Type B pancreatic cell (in vitro differentiated cells): ENCODE results near the gene BET1L. TPM values are rescaled to one million over a fixed set of nuclear protein-coding genes. Genes with fewer than 3 reads are reported as not detected.
A peak's percentile ranks its signal among the peaks of the same experiment; 100 is the strongest.

Experiments used
- DNase-seq: peaks from one replicate; pipeline ENCODE4 v3.0.0; 2021; ENCODE audit warnings: mixed read lengths; ENCODE audit not compliant: unreplicated experiment; ENCODE audit errors: extremely low spot score
- H3K27ac Mint-ChIP-seq: 2 replicates; pipeline ENCODE4 v1.8.0; 2021; ENCODE audit warnings: mild to moderate bottlenecking, mixed read lengths
- H3K27me3 Mint-ChIP-seq: 2 replicates; pipeline ENCODE4 v1.8.0; 2021; ENCODE audit warnings: mixed read lengths
- H3K36me3 Mint-ChIP-seq: 2 replicates; pipeline ENCODE4 v1.8.0; 2021; ENCODE audit warnings: mixed read lengths
- H3K4me1 Mint-ChIP-seq: one replicate; pipeline ENCODE4 v1.8.0; 2021; ENCODE audit warnings: mixed read lengths; ENCODE audit not compliant: unreplicated experiment
- H3K4me3 Mint-ChIP-seq: 2 replicates; pipeline ENCODE4 v1.8.0; 2021; ENCODE audit warnings: mild to moderate bottlenecking, mixed read lengths
- H3K9me3 Mint-ChIP-seq: 2 replicates; pipeline ENCODE4 v1.8.0; 2021; ENCODE audit warnings: mixed read lengths
- CTCF ChIP-seq: fragments of 200-600 bp; sonication (generic); conservative IDR thresholded peaks from 2 replicates; pipeline ENCODE4 v1.5.0; 2021; ENCODE audit warnings: antibody characterized with exemption, mild to moderate bottlenecking
- long read RNA-seq: library from polyadenylated mRNA; unstranded; transcript quantifications from one replicate; pipeline ENCODE4 v2.0.0, GENCODE V29; 2020
- total RNA-seq: library from RNA; stranded (reverse); gene quantifications from 2 replicates; pipeline ENCODE4 v1.2.1, GENCODE V29; 2021; ENCODE audit warnings: low replicate concordance

BET1L gene
- 48.4 and 59.5 TPM in 2 replicates for total RNA-seq
- long read RNA-seq, transcript BET1L-203 (4 exons, 2,819 nt): major isoform, 14 of 25 reads
- long read RNA-seq, partial matches to known transcripts: 2 of 25 reads
- long read RNA-seq, other reads (novel, unspliced or antisense): 8 of 25 reads

- DNase-seq: peak; percentile 96
- H3K4me3 Mint-ChIP-seq: peak within 1 kb of the TSS; percentile 98
- peaks cover 2% of the 10 kb centered on the region for H3K36me3 Mint-ChIP-seq
- H3K9me3 Mint-ChIP-seq: no peaks in the 10 kb centered on the region
- peaks cover 16% of the 10 kb centered on the region for H3K4me1 Mint-ChIP-seq
- no peaks in the 10 kb centered on the region for H3K27me3 Mint-ChIP-seq
- H3K27ac Mint-ChIP-seq: peak within 1 kb of the TSS; percentile 100
- no peak for TF ChIP-seq CTCF
Observed at GRCh38 chr11:207208-207862, at the start of gene BET1L, which contains the start of gene RIC8A. TSS of gene BET1L (minus strand) at chr11:207399. CDS start at chr11:207321, 78 bp downstream. TSS of gene RIC8A (plus strand) at chr11:207708. CDS start at chr11:208855, 1,147 bp downstream.

GRCh38 chr11:255816-256215 lies 48.6 kb upstream of the BET1L start:
- Mint-ChIP-seq H3K27ac (no peak overlapping the region), H3K27me3 (no peaks in the 10 kb centered on the region), H3K4me1 (no peaks in the 10 kb centered on the region), H3K36me3 (peaks cover 5% of the 10 kb centered on the region), H3K4me3 (no peak overlapping the region), H3K9me3 (no peaks in the 10 kb centered on the region)
- no peak for TF ChIP-seq CTCF
- no peak for DNase-seq

- Mint-ChIP-seq H3K9me3 (no peaks in the 10 kb centered on the region), H3K36me3 (peaks cover 5% of the 10 kb centered on the region), H3K27ac (no peak overlapping the region), H3K27me3 (no peaks in the 10 kb centered on the region), H3K4me3 (no peak overlapping the region), H3K4me1 (no peaks in the 10 kb centered on the region)
- no peak for TF ChIP-seq CTCF
- DNase-seq: no peak
Observed at GRCh38 chr11:255176-255575, 48.0 kb upstream of the BET1L start.

- Mint-ChIP-seq H3K27me3 (no peaks in the 10 kb centered on the region), H3K4me3 (no peak overlapping the region), H3K9me3 (no peaks in the 10 kb centered on the region), H3K4me1 (no peaks in the 10 kb centered on the region), H3K36me3 (peaks cover 9% of the 10 kb centered on the region), H3K27ac (no peak overlapping the region)
- no peak for TF ChIP-seq CTCF
- DNase-seq: no peak
Observed at GRCh38 chr11:253886-254270, 46.7 kb upstream of the BET1L start.

- no peaks in the 10 kb centered on the region for H3K9me3 Mint-ChIP-seq
- no peak for TF ChIP-seq CTCF
- H3K27ac Mint-ChIP-seq: no peak overlapping the region
- no peaks in the 10 kb centered on the region for H3K4me1 Mint-ChIP-seq
- H3K27me3 Mint-ChIP-seq: no peaks in the 10 kb centered on the region
- DNase-seq: no peak
- H3K4me3 Mint-ChIP-seq: no peak overlapping the region
- H3K36me3 Mint-ChIP-seq: peaks cover 9% of the 10 kb centered on the region
Observed at GRCh38 chr11:253160-253885, 46.1 kb upstream of the BET1L start.
